GM12878 (cell line): Measurements from ENCODE around the gene MAPKAPK2. TPM values are rescaled to one million over a fixed set of nuclear protein-coding genes. Genes with fewer than 3 reads are reported as not detected.

Source experiments
- polyA plus RNA-seq, 11 experiments: library from polyadenylated mRNA; depleted of rRNA in 4 of 11; unstranded in 6 of 11; stranded (reverse) in 5 of 11; fragments of >200 nt; fragmentation: Nextera tagmentation in 4 of 11; fragmentation: Illumina TruSeq in 1 of 11; extraction: Ambion mirVana in 4 of 11; extraction: Trizol in 1 of 11; gene quantifications; 1 replicate in 1 of 11; 2 replicates in 10 of 11; pipeline versions ENCODE4 v1.2.1 to v1.2.3, GENCODE V29; 2011 to 2016; ENCODE audit warnings: inconsistent platforms in 2 of 11, missing spikeins in 2 of 11, low read depth in 1 of 11
- small RNA-seq: library from RNA; depleted of rRNA; stranded (forward); fragments of <200 nt; gene quantifications from one replicate; pipeline ENCODE3, GENCODE V24; 2014
- total RNA-seq, 4 experiments: library from RNA; depleted of rRNA in 3 of 4; stranded (reverse); fragments of >200 nt in 3 of 4; fragmentation: Illumina TruSeq in 1 of 4; extraction: Trizol in 1 of 4; gene quantifications; 2 replicates each; pipeline versions ENCODE4 v1.2.1 to v1.2.3, GENCODE V29; 2013 to 2021

MAPKAPK2 gene
- total and polyA plus RNA-seq, 10 of the 15 experiments (the other 5 are each of a cell fraction or from before 2014, with no cell fraction given): 0.72 to 92.2 (median 49.3) TPM

Small RNA genes lying within 50 kb of the gene (small RNA-seq; reads per million reads assigned to genes)
- gene RF00019: not detected

Other genes starting within 250 kb of the MAPKAPK2 start
Only the 7 nearest of the 9 such genes appear.
- gene RASSF5, start 177.4 kb upstream of the MAPKAPK2 start, total RNA-seq (2014; rRNA removed): 64.1 and 68.2 TPM in 2 replicates
- gene RASSF5, start 177.4 kb upstream of the MAPKAPK2 start, total RNA-seq (2014; rRNA removed; fragmentation: Illumina TruSeq; extraction: Trizol): 48.5 and 49.2 TPM in 2 replicates
- 82.5 and 85.6 TPM in 2 replicates for gene RASSF5, start 177.4 kb upstream of the MAPKAPK2 start, total RNA-seq (2021)
- gene RASSF5, start 177.4 kb upstream of the MAPKAPK2 start, polyA plus RNA-seq (2011; rRNA removed): 61.4 and 77.1 TPM in 2 replicates
- gene RASSF5, start 177.4 kb upstream of the MAPKAPK2 start, polyA plus RNA-seq (2014; fragmentation: Illumina TruSeq; extraction: Trizol): 79.7 and 89.6 TPM in 2 replicates
- 10 to 100 TPM; 14.0 to 25.4 TPM for gene RASSF5, start 177.4 kb upstream of the MAPKAPK2 start, polyA plus RNA-seq (2014; fragmentation: Nextera tagmentation; extraction: Ambion mirVana)
- 71.3 and 74.2 TPM in 2 replicates for gene RASSF5, start 177.4 kb upstream of the MAPKAPK2 start, polyA plus RNA-seq (2014; rRNA removed)
- gene RASSF5, start 177.4 kb upstream of the MAPKAPK2 start, polyA plus RNA-seq (2016; fragmentation: Nextera tagmentation; extraction: Ambion mirVana): 10 to 100 TPM; 63.2 to 69.5 TPM
- 88.8 and 91.6 TPM in 2 replicates for gene EIF2D, start 72.4 kb upstream of the MAPKAPK2 start, total RNA-seq (2014; rRNA removed)
- gene EIF2D, start 72.4 kb upstream of the MAPKAPK2 start, total RNA-seq (2014; rRNA removed; fragmentation: Illumina TruSeq; extraction: Trizol): 80.4 and 83.4 TPM in 2 replicates
- gene EIF2D, start 72.4 kb upstream of the MAPKAPK2 start, total RNA-seq (2021): 74.0 and 76.6 TPM in 2 replicates
- 133 and 153 TPM in 2 replicates for gene EIF2D, start 72.4 kb upstream of the MAPKAPK2 start, polyA plus RNA-seq (2011; rRNA removed)
- gene EIF2D, start 72.4 kb upstream of the MAPKAPK2 start, polyA plus RNA-seq (2014; fragmentation: Illumina TruSeq; extraction: Trizol): 108 and 109 TPM in 2 replicates
- gene EIF2D, start 72.4 kb upstream of the MAPKAPK2 start, polyA plus RNA-seq (2014; fragmentation: Nextera tagmentation; extraction: Ambion mirVana): 10 to 100 TPM; 65.4 to 77.5 TPM
- 98.5 and 104 TPM in 2 replicates for gene EIF2D, start 72.4 kb upstream of the MAPKAPK2 start, polyA plus RNA-seq (2014; rRNA removed)
- 10 to 100 TPM; 65.2 to 74.8 TPM for gene EIF2D, start 72.4 kb upstream of the MAPKAPK2 start, polyA plus RNA-seq (2016; fragmentation: Nextera tagmentation; extraction: Ambion mirVana)
- gene DYRK3, start 49.4 kb upstream of the MAPKAPK2 start, total RNA-seq (2014; rRNA removed): 10.7 and 11.1 TPM in 2 replicates
- gene DYRK3, start 49.4 kb upstream of the MAPKAPK2 start, total RNA-seq (2014; rRNA removed; fragmentation: Illumina TruSeq; extraction: Trizol): 10.0 and 10.7 TPM in 2 replicates
- gene DYRK3, start 49.4 kb upstream of the MAPKAPK2 start, total RNA-seq (2021): 8.9 and 11.2 TPM in 2 replicates
- gene DYRK3, start 49.4 kb upstream of the MAPKAPK2 start, polyA plus RNA-seq (2011; rRNA removed): 12.9 and 15.4 TPM in 2 replicates
- 9.8 and 14.9 TPM in 2 replicates for gene DYRK3, start 49.4 kb upstream of the MAPKAPK2 start, polyA plus RNA-seq (2014; fragmentation: Illumina TruSeq; extraction: Trizol)
- 1 to 10 TPM; 1.6 to 2.8 TPM for gene DYRK3, start 49.4 kb upstream of the MAPKAPK2 start, polyA plus RNA-seq (2014; fragmentation: Nextera tagmentation; extraction: Ambion mirVana)
- 6.0 and 8.6 TPM in 2 replicates for gene DYRK3, start 49.4 kb upstream of the MAPKAPK2 start, polyA plus RNA-seq (2014; rRNA removed)
- 10 to 100 TPM in 1 of 2 experiments, 1 to 10 TPM in 1; 10.0 to 11.7 TPM for gene DYRK3, start 49.4 kb upstream of the MAPKAPK2 start, polyA plus RNA-seq (2016; fragmentation: Nextera tagmentation; extraction: Ambion mirVana)
- 0.38 TPM in 1 of 2 replicates, not detected in the other for gene IL19, start 85.9 kb downstream of the MAPKAPK2 start, total RNA-seq (2014; rRNA removed)
- not detected in 2 replicates for gene IL19, start 85.9 kb downstream of the MAPKAPK2 start, total RNA-seq (2014; rRNA removed; fragmentation: Illumina TruSeq; extraction: Trizol)
- not detected in 2 replicates for gene IL19, start 85.9 kb downstream of the MAPKAPK2 start, total RNA-seq (2021)
- 0.72 and 0.73 TPM in 2 replicates for gene IL19, start 85.9 kb downstream of the MAPKAPK2 start, polyA plus RNA-seq (2011; rRNA removed)
- gene IL19, start 85.9 kb downstream of the MAPKAPK2 start, polyA plus RNA-seq (2014; fragmentation: Illumina TruSeq; extraction: Trizol): 0.32 TPM in 1 of 2 replicates, not detected in the other
- under 1 TPM; 0.27 to 0.29 TPM for gene IL19, start 85.9 kb downstream of the MAPKAPK2 start, polyA plus RNA-seq (2014; fragmentation: Nextera tagmentation; extraction: Ambion mirVana)
- gene IL19, start 85.9 kb downstream of the MAPKAPK2 start, polyA plus RNA-seq (2014; rRNA removed): 0.10 TPM in 1 of 2 replicates, not detected in the other
- gene IL19, start 85.9 kb downstream of the MAPKAPK2 start, polyA plus RNA-seq (2016; fragmentation: Nextera tagmentation; extraction: Ambion mirVana): not detected
- 1.0 and 1.1 TPM in 2 replicates for gene IL10, start 87.6 kb downstream of the MAPKAPK2 start, total RNA-seq (2014; rRNA removed)
- 1.4 and 1.6 TPM in 2 replicates for gene IL10, start 87.6 kb downstream of the MAPKAPK2 start, total RNA-seq (2014; rRNA removed; fragmentation: Illumina TruSeq; extraction: Trizol)
- 0.67 and 1.1 TPM in 2 replicates for gene IL10, start 87.6 kb downstream of the MAPKAPK2 start, total RNA-seq (2021)
- 5.0 and 6.3 TPM in 2 replicates for gene IL10, start 87.6 kb downstream of the MAPKAPK2 start, polyA plus RNA-seq (2011; rRNA removed)
- 1.4 and 1.8 TPM in 2 replicates for gene IL10, start 87.6 kb downstream of the MAPKAPK2 start, polyA plus RNA-seq (2014; fragmentation: Illumina TruSeq; extraction: Trizol)
- 1 to 10 TPM; 1.2 to 1.6 TPM for gene IL10, start 87.6 kb downstream of the MAPKAPK2 start, polyA plus RNA-seq (2014; fragmentation: Nextera tagmentation; extraction: Ambion mirVana)
- gene IL10, start 87.6 kb downstream of the MAPKAPK2 start, polyA plus RNA-seq (2014; rRNA removed): 0.92 and 1.5 TPM in 2 replicates
- gene IL10, start 87.6 kb downstream of the MAPKAPK2 start, polyA plus RNA-seq (2016; fragmentation: Nextera tagmentation; extraction: Ambion mirVana): under 1 TPM; 0.34 to 0.70 TPM
- 0.11 TPM in 1 of 2 replicates, not detected in the other for gene IL20, start 180.7 kb downstream of the MAPKAPK2 start, total RNA-seq (2014; rRNA removed)
- 0.13 TPM in 1 of 2 replicates, not detected in the other for gene IL20, start 180.7 kb downstream of the MAPKAPK2 start, total RNA-seq (2014; rRNA removed; fragmentation: Illumina TruSeq; extraction: Trizol)
- not detected in 2 replicates for gene IL20, start 180.7 kb downstream of the MAPKAPK2 start, total RNA-seq (2021)
- not detected in 2 replicates for gene IL20, start 180.7 kb downstream of the MAPKAPK2 start, polyA plus RNA-seq (2011; rRNA removed)
- gene IL20, start 180.7 kb downstream of the MAPKAPK2 start, polyA plus RNA-seq (2014; fragmentation: Illumina TruSeq; extraction: Trizol): not detected in 2 replicates
- under 1 TPM in 1 of 2 experiments, not detected in 1; 0.08 TPM for gene IL20, start 180.7 kb downstream of the MAPKAPK2 start, polyA plus RNA-seq (2014; fragmentation: Nextera tagmentation; extraction: Ambion mirVana)
- not detected in 2 replicates for gene IL20, start 180.7 kb downstream of the MAPKAPK2 start, polyA plus RNA-seq (2014; rRNA removed)
- gene IL20, start 180.7 kb downstream of the MAPKAPK2 start, polyA plus RNA-seq (2016; fragmentation: Nextera tagmentation; extraction: Ambion mirVana): not detected
- 0.11 TPM in 2 replicates for gene IL24, start 212.5 kb downstream of the MAPKAPK2 start, total RNA-seq (2014; rRNA removed)
- 0.22 TPM in 1 of 2 replicates, not detected in the other for gene IL24, start 212.5 kb downstream of the MAPKAPK2 start, total RNA-seq (2014; rRNA removed; fragmentation: Illumina TruSeq; extraction: Trizol)
- 0.16 TPM in 1 of 2 replicates, not detected in the other for gene IL24, start 212.5 kb downstream of the MAPKAPK2 start, total RNA-seq (2021)
- 0.05 and 0.19 TPM in 2 replicates for gene IL24, start 212.5 kb downstream of the MAPKAPK2 start, polyA plus RNA-seq (2011; rRNA removed)
- 0.21 and 0.41 TPM in 2 replicates for gene IL24, start 212.5 kb downstream of the MAPKAPK2 start, polyA plus RNA-seq (2014; fragmentation: Illumina TruSeq; extraction: Trizol)
- 10 to 100 TPM; 19.0 to 19.8 TPM for gene IL24, start 212.5 kb downstream of the MAPKAPK2 start, polyA plus RNA-seq (2014; fragmentation: Nextera tagmentation; extraction: Ambion mirVana)
- gene IL24, start 212.5 kb downstream of the MAPKAPK2 start, polyA plus RNA-seq (2014; rRNA removed): 0.13 and 0.35 TPM in 2 replicates
- 1 to 10 TPM; 5.1 to 6.4 TPM for gene IL24, start 212.5 kb downstream of the MAPKAPK2 start, polyA plus RNA-seq (2016; fragmentation: Nextera tagmentation; extraction: Ambion mirVana)